H1 (cell line): Measurements from ENCODE around the gene CD28. TPM values are rescaled to one million over a fixed set of nuclear protein-coding genes. Genes with fewer than 3 reads are reported as not detected.

Experiments
- BCL11A ChIP-seq, 2 experiments: IDR thresholded peaks; one replicate each; pipeline ENCODE4 v1.6.1; 2011; ENCODE audit warnings: low read depth in 2 of 2, low read length in 2 of 2, mild to moderate bottlenecking in 2 of 2
- EP300 ChIP-seq, 2 experiments: IDR thresholded peaks; 1 replicate in 1 of 2; 2 replicates in 1 of 2; pipeline ENCODE4 v1.6.1; 2011 to 2012; ENCODE audit warnings: low read depth in 2 of 2, low read length in 2 of 2, mild to moderate bottlenecking in 2 of 2, borderline replicate concordance in 1 of 2, inconsistent platforms in 1 of 2, moderate library complexity in 1 of 2
- FOSL1 ChIP-seq: IDR thresholded peaks from 2 replicates; pipeline ENCODE4 v1.6.1; 2011; ENCODE audit warnings: mild to moderate bottlenecking, low read depth, low read length, moderate library complexity; ENCODE audit not compliant: insufficient read depth
- SP1 ChIP-seq: IDR thresholded peaks from 2 replicates; pipeline ENCODE4 v1.6.1; 2011; ENCODE audit warnings: low read depth, low read length
- SP2 ChIP-seq: IDR thresholded peaks from 2 replicates; pipeline ENCODE4 v1.6.1; 2012; ENCODE audit warnings: mild to moderate bottlenecking, low read length, inconsistent platforms
- SUZ12 ChIP-seq: fragments of 200-600 bp; sonication (generic); IDR thresholded peaks from 2 replicates; pipeline ENCODE4 v1.6.1; 2012; ENCODE audit warnings: mild to moderate bottlenecking, inconsistent platforms, low read length, moderate library complexity, mixed read lengths
- polyA plus RNA-seq, 7 experiments: library from polyadenylated mRNA; depleted of rRNA in 3 of 7; stranded (reverse) in 5 of 7; unstranded in 2 of 7; fragments of >200 nt in 5 of 7; fragments of 200-250 nt in 2 of 7; gene quantifications; 1 replicate in 5 of 7; 2 replicates in 1 of 7; 4 replicates in 1 of 7; pipeline versions ENCODE4 v1.2.1 to v1.2.3, GENCODE V29; 2011 to 2013; ENCODE audit warnings: missing spikeins in 2 of 7, mixed read lengths in 2 of 7
- total RNA-seq: library from RNA; stranded (reverse); fragmentation: NEBNext Ultra II Directional; extraction: Animal tissue kit (Norgen Biotek cat#: 25700); gene quantifications from 2 replicates; pipeline ENCODE4 v1.2.1, GENCODE V29; 2021
- TF ChIP-seq, protein P1 (sequence below): IDR thresholded peaks from 2 replicates; pipeline ENCODE4 v1.6.1; 2012; ENCODE audit warnings: low read length, inconsistent platforms

The CD28 gene
- total and polyA plus RNA-seq, 2 of the 8 experiments (the other 6 are each of a cell fraction or from before 2014, with no cell fraction given), result not detected

DNA sequence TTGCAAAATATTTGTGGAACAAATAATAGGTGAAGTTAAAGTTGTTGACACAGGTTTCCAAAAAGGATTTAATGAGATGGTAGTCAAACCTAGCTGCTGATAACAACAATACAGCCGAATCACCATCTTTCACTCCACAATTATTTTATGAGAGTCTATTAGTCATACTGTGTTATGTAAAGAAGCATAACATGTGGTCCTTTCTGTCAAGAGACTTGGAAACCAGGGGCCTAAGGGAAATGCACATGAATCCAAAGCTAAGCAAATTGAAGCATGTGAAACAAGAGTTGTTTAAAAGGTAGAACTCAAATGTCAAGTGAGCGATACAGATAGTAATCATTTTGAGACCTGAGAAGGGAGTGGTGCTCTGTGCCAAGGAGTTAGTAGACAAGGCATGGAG lies 16.0 kb downstream of the CD28 start (continued):
- TF ChIP-seq BCL11A (IDR thresholded peaks at IDR 0.05; ENCODE audit: low read depth in 2 of 2, low read length in 2 of 2), result no peak
- TF ChIP-seq SP2, result no peak
- TF ChIP-seq, protein P1, sequence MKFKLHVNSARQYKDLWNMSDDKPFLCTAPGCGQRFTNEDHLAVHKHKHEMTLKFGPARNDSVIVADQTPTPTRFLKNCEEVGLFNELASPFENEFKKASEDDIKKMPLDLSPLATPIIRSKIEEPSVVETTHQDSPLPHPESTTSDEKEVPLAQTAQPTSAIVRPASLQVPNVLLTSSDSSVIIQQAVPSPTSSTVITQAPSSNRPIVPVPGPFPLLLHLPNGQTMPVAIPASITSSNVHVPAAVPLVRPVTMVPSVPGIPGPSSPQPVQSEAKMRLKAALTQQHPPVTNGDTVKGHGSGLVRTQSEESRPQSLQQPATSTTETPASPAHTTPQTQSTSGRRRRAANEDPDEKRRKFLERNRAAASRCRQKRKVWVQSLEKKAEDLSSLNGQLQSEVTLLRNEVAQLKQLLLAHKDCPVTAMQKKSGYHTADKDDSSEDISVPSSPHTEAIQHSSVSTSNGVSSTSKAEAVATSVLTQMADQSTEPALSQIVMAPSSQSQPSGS, result no peak
- no peak for TF ChIP-seq FOSL1
- TF ChIP-seq SUZ12, result no peak
- TF ChIP-seq SP1, result no peak
- no peak for TF ChIP-seq EP300 (IDR thresholded peaks at IDR 0.05; ENCODE audit: borderline replicate concordance in 1 of 2, low read depth in 2 of 2, low read length in 2 of 2)
